GM18861 (cell line): ENCODE results near the gene GPR78.

Experiments
- ATAC-seq: cut with Tn5 transposase; IDR thresholded peaks from one replicate; pipeline ENCODE4 v1.9.1; 2021; ENCODE audit not compliant: unreplicated experiment

GPR78 gene

DNA sequence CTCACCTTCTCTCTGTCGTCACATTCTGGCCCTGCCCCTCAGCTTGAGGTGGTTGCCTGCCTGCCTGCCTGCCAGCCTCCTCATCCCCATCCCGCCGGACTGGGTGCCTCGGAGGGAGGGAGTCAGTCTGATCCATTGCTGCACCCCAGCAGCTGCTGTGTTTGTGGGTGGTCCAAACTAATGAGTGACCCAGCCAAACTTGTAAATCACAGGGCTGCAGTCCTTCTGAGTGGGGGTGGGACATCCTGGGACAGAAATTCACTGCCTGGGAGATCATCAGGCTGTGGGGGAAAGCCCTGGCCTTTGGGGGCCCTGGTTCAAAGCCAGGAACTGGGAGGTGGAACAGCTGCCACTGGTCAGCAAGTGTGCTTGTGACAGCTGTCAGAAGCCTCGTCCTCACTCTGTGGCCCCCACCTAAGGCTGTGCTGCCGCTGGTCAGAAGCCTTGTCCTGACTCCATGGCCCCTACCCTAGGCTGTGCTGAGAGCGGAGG lies 5.6 kb downstream of the GPR78 start:
- ATAC-seq, result no peak

DNA sequence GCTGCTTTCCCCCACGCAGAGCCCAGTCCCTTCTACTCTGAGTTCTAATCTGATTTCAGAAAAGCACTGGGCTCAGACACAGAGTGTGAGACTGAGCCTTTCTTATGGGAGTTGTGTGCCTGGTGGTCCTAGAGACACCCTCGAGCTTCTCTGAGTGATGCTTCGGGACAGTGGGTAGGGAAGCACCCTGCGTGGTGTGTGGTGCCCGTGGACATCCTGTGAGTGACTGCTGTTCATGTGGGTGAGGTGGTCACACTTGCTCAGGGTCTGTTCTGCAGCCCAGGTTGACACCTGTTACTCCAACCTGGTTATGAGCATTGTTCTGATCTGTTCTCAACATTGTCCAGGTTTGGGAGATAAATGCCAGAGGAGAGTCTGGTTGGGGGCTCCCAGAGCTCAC lies 6.1 kb downstream of the GPR78 start:
- ATAC-seq, result no peak

DNA sequence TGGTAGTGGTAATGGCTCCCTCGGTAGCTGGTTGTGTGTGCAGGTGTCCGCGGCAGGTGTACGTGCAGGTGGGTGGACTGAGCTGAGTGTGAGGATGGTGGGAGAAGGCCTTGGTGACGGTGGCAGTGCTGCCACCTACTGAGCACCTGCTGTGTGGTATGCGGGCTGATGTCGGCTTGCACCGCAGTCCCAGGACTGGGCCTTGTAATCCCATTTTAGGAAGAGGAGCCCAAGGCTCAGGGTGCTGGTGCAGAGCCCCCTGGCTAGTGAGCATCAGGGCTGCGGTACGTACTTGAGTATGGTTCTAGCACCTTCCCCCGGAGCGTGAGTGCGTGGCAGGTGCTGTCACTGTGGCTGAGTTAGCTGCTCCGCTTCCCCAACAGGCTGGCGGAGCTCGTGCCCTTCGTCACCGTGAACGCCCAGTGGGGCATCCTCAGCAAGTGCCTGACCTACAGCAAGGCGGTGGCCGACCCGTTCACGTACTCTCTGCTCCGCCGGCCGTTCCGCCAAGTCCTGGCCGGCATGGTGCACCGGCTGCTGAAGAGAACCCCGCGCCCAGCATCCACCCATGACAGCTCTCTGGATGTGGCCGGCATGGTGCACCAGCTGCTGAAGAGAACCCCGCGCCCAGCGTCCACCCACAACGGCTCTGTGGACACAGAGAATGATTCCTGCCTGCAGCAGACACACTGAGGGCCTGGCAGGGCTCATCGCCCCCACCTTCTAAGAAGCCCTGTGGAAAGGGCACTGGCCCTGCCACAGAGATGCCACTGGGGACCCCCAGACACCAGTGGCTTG lies 6.7 kb downstream of the GPR78 start:
- ATAC-seq, result no peak

DNA sequence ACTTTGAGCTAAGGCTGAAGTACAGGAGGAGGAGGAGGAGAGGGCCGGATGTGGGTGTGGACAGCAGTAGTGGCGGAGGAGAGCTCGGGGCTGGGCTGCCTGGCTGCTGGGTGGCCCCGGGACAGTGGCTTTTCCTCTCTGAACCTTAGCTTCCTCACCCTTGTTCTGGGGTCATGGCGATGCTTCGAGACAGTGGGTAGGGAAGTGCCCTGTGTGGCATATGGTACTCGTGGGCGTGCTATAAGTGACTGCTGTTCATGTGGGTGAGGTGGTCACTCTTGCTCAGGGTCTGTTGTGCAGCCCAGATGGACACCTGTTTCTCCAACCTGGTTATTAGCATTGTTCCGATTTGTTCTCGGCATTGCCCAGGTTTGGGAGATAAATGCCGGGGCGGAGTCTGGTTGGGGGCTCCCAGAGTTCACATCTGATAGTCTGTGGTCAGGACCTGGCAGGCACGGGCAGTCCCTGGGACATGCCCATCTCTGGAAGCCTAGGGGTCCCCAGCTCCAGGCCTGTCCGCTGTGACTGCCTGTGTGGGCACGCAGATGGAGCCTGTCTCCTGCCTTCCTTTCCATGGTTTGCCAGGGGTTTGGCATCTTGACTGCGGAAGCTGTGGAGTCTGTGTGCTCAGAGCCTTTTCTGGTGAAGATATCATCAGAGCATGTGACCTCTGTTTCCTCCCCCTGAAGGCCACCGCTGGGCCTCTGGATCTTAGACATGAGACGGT lies 7.4 kb downstream of the GPR78 start:
- no peak for ATAC-seq

DNA sequence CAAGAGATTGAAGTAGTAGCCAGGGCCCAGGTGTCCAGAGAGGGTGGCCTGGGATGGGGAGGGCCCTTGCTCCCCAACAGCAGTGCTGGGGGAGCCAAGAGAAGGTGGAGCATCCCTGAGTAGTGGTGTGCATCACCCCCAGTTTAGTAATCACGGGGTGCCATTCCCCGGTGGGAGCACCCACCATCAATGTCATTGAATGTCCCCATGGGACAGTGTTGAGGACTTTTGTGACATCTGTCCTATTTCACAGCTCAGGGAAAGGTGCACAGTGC lies 7.9 kb downstream of the GPR78 start:
- no peak for ATAC-seq

DNA sequence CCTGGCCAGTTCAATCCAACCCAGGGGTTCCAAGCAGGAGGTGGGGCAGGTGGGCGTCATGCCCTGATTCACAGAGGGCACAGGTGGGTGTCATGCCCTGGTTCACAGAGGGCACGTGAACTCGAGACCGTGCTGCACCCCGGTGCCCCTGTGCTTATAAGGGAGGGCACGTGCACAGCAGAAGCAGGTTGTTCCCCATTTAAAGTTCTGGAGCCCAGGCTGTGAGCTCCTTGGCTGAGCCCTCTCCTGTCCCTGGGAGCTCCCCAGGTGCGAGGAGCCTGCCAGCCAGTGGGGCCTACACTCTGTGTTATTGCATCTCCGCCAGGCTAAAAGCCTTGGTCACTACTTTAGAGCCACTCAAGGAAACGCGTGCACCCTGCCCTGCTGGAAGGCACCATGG lies 9.1 kb downstream of the GPR78 start:
- ATAC-seq, result no peak

DNA sequence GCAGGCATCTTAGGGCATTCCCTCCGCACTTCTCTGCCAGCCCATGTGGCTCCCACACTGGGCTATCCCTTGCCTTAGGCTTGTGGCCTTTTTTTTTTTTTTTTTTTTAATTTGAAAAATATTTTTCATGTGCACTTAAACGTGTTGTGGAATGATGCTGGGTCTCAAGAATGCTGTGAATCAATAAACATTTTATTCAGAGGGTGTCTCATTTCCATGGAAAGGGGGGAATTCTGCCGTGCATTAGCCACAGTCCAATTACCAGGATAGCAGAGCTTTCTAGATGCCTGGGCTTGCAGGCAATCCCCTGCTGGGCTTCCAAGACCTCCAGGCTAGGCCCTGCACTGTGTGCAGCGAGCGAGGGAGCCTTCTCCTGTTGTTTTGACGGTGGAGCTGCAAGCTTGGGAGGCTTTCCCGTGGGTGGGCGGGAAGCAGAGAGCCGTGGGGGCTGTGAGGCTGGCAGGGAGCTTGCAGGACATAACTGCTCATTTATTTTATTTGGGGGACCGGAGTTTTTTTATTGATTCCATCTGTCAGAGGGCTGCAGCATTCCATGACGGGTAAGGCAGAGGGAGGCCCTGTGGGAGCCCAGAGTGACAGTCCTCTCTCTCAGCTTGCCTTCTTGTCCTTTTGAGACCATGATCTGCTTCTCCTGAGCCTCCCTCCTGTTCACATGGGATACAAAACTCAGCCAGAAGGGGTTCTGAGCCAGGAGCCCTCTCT lies 9.8 kb downstream of the GPR78 start:
- ATAC-seq, result no peak

DNA sequence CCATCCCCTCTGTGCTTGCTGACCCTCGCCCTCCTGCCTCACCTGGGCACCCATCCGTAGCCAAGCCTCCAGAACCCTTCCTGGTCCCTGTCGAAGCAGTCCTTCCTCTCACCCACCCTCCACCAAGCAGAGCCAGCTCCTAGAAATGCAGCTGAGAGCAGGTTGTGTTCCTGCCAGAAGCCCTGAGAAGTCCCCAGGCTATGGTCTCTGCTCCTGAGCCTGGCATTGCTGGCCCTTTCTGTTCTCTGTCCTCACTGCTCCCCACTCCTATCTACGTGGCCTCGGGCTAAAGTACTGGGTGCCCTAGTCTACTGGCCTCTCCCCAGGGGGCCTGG lies 10.3 kb downstream of the GPR78 start:
- no peak for ATAC-seq

DNA sequence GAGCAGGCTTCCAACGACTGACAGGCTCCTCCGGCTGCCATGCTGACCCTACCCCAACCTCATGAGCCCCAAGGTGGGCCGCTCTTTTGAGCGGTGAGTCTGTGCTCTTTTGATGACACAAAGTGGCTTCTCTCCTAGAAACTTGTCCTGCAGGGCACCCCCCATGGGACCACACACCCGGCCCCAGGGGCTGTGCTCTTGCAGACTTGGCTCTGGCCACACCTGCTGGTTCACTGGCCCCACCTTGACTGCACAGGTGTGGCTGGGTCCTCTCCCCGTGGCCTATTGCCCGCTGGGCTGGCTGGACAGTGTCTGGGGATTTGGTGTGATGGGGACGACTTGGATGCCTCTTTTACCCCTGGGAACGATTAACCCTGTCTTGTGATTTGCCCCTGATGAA lies 10.9 kb downstream of the GPR78 start:
- no peak for ATAC-seq

DNA sequence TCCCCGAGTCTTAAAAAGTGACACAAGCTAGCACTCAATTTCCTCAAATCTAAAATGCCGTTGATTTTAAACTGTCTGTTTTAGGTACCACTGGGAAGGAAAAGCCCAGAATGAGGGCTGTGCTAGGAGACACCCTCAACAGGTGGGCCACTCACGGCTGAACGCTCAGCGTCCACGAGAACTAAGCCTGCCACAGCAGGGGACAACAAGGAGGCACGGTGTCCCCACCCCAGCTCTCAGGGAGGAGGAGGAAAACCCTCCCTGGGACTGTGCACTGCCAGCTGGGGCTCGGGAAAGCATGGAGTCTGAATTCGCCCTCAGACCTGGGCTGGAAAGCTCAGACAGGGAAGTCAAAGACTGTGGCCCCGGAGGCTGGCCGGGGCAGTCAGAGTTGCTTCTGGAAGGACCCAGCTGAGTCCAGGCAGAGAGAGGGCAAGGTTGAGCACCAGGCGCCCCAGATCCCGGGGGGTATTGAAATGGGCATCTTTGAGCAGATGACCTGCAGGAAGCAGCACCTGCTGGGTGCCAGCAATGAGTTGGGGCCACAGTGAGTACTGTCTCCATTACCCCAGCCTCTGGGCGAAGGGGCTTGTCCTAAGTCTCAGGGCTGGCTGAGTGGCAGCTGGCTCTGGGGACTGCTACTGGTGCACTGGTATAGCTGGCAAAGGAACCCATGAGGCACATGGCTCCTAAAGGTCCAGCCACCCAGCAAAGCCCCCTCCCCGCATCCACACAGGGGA lies 11.6 kb downstream of the GPR78 start:
- ATAC-seq, result no peak

DNA sequence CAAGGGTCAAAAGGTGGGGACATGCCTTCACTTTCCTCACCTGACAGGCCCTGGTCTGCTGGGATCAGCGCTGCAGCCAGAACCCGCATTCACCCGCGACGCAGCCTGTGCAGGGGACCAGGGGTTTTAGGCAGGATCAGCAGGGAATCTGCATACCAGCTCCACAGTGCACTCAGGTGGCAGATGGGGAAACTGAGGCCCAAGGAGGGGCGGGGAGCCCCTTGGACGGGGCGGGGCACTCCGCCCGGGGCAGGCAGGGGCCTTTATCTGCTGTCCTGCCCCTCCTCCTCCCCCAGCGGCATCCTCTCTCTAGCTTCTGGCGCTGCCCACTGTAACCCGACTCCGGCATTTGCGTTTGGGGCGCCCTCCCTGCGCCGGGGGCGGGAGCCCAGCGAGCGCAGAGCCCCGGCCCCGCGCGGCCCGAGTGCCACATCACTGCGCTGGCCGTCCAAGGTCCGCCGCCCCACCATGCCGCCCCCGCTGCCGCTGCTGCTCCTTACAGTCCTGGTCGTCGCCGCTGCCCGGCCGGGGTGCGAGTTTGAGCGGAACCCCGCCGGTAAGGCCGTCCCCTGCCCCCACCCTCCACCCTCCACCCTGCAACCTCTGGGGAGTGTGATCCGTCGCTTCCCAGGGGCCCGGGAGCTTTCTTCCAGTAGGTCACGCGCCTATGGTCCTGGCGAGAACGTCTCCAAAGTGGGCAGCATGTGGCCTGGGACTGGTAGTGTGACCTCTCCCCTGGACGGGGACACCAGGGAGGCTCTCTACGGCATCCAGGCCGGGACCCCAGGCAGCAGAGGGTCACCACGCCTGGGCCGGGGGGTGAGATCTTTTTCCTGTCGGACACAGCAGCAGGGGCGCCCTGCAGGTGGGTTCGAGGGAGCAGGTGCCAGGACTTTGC lies 12.4 kb downstream of the GPR78 start, which contains the start of gene CPZ:
Gene CPZ, plus strand, starts transcription at position 400 of the 898 bp plus-strand sequence. Its CDS starts 69 bp downstream, at position 469.
- ATAC-seq, result no peak

DNA sequence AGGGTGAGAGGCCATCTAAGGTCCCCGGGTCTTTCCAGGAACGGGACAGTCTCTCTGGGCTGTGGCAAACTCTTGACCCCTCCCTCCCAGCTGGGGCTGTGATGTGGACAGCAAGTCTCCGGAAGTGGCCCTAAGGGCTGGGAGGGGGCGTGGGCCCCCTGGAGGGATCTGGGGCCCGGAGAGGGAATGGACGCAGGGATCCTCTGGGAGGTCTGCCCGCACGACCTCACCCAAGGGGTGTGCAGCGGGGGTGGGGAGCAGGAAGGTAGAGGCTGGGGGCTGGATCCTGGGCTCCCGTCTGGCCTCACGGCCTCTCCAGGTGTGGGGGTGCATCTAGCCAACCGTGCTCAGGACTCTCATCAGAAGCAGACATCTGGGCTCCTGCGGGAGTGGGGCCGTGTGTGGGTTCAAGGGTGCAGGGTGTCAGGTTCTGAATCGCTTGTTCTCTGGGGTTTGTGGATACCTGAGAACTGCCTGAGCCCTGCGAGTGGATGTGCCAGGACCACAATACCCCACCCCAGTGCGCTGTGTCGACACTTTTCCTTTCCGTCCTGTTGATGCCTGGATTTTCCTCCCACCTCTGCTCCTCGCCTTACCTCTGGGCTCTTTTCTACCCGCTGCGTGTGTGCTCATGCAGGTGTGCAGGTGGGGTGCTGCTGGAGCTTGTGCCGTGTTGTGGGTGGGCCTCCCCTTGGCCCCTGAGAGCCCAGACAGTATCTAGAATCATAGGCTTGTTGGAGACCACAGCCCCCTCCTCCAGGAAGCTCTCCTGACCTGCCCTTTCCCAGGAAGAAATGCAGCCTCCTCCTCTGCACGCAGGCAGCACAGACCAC lies 13.3 kb downstream of the GPR78 start:
- no peak for ATAC-seq

DNA sequence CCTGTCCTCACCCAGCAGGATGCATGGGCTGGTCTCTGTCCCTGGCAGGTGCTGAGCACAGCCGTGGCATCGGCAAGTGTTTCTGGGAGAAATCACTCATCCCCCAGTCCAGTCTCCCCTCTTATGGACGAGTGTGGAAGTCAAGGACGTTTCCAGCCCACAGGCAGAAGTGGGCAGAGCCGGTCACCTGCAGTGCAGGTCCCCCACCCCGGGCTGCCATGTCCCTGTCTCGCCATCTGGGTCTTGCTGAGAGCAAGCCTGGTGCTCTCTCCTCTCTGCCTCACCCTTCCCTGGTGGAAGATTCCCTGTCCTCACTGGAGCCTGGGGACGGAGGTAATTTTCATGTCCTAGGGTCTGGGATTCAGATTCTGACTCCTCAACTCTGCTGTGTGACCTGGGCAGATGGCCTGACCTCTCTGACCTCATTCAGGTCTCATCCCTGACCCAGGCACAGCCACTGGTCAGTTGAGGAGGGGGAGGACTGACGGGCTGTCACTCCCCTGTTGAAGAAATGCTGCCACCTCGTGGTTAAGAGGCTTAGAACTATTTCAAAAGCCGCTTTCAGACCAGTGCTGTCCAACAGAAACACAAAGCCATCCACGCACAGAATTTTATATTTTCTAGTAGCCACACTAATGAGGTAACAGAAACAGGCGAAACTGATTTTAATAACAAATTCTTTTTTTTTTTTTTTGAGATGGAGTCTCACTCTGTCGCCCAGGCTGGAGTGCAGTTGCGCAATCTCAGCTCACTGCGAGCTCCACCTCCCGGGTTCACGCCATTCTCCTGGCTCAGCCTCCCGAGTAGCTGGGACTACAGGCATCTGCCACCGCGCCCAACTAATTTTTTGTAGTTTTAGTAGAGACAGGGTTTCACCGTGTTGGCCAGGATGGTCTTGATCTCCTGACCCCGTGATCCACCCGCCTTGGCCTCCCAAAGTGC lies 14.2 kb downstream of the GPR78 start:
- no peak for ATAC-seq

DNA sequence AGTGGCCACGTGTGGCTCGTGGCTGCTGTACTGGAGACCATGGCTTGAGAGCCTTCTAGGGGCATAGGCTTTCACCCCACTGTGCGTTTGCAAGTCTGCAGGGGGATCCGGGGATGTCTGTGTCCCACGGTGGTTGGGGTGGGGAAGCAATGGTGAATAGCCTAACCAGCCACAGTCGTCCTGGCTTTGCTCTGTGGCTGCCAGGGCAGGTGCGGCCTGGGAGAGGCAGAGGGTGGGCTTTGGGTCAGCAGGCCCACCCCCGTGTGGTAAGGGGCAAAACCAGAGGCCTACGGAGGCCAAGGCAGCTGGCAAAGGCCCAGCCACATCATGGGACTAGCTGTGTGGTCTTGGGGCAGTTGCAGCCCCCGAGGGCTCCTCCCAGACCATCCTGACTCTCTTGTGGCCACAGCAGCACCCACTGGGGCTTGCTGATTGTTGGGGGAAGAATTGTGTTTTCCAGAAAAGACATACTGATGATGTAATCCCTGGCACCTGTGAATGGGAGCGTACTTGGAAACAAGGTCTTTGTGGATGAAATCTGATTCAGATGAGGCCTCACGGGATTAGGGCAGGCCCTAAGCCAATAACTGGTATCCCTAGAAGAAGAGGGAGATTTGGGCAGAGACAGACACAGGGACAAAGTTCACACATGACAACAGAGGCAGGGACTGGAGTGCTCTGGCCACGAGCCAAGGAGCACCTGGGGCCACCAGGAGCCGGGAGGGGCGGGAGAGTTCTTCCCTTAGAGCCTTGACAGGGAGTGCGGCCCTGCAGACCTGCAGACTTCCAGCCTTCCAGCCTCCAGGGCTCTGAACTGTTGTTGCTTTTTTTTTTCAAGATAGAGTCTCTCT lies 15.3 kb downstream of the GPR78 start:
- no peak for ATAC-seq

DNA sequence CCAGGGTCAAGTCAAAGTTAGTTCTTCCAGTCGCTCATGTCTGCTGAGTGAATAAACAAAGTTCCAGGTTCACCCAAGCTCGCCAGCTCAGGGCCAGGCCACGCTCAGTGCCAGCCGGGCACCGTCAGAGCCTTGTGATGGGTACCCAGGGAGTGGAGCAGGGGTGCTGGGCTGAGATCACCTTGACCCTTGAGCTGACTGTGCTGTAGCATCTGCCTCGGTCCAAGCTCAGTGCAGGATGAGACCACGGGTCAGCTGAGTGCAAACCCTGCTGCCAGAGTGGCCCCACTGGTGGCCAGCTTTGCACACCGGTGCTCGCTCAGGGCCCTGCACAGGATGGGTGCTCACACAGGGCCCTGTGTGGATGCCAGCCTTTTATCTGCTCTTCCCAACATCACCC lies 16.7 kb downstream of the GPR78 start:
- ATAC-seq, result no peak

DNA sequence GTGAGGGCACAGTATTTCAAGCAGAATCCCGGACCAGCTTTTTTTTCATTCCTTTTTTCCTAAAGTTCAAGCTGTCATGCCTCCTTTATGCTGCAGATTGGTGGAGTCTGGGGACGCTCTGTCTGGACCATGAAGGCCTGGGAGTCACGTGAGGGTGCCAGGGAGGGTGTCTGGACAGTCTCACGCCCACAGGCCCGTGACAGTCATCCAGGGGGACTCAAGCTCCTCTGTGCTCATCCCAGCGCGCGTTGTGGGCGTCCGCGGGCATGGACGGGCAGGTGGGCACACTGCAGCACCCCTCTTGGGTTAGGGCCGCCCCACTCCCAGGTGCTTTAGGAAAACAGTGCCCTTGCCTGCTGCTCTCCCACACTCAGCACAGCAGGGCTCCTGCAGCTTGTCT lies 17.1 kb downstream of the GPR78 start:
- no peak for ATAC-seq

DNA sequence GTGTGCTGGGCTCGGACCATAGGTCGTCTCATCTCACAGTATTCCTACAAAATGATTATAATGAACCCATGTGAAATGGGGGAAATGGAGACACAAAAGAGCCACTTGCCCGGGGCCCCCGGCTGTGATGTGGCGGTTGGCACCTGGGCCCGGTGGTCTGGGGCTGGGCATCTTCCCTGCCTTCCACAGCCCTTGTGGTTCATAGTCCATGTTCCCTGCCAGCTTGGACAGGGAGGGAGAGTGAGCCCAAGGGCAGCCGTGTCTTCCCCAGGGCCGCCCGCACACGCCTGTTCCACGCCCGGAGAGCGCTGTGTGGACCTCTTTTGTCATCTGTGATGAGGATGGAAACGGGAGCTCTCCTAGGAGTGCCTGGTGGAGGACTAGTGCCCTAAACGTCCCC lies 17.6 kb downstream of the GPR78 start:
- no peak for ATAC-seq
